ENCODE results near the gene USP2.
"Not testable (repeated sequence)": the region's sequence is repeated elsewhere in the genome, so short reads cannot be mapped to it uniquely, and the experiment has no call there.

The USP2 gene

DNA sequence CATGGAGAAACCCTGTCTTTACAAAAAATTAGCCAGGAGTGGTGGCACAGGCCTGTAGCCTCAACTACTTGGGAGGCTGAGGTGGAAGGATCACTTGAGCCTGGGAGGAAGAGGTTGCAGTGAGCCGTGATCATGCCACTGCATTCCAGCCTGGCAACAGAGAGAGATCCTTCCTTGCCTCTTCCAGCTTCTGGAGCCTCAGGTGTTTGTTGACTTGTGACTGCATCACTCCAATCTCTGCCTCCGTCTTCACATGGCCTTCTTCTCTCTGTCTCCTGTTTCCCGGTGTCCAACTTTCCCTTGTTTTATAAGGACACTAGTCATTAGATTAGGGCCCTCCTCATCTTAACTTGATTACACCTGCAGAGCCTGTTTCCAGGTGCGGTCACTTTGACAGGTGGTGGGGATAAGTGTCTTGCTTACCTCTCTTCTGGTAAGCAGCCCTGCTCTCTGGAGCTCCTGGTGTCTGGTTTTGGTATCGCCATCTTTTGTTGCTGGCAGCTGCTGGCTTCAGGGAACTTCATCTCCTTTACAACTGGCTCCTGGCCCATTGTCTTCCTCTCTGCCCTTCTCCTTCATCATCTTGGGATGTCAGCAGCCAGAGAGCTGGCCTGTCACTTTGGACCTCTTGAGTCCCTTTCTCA lies 8.2 kb upstream of the USP2 start:
- ChIA-PET POLR2A (interaction anchor here (0.7 kb wide), 1 partner anchor 294 kb away, joined by 3 read pairs; a partner anchor contains a TSS), CTCF (interaction anchor here (0.6 to 1.0 kb wide), 3 partner anchors 9 to 64 kb away, joined by 3 to 5 read pairs (median 3); partner anchors contain the start of gene USP2)
- DNase-seq (ENCODE audit: extremely low spot score) = peak; percentile 45
- TF ChIP-seq HDGF (IDR thresholded peaks at IDR 0.05; ENCODE audit: borderline replicate concordance) (no peak), ARNT (IDR thresholded peaks at IDR 0.05) (no peak), FOXK2 (IDR thresholded peaks at IDR 0.05) (no peak), SUZ12 (IDR thresholded peaks at IDR 0.05) (no peak), L3MBTL2 (conservative IDR thresholded peaks at IDR 0.05) (no peak), TARDBP (IDR thresholded peaks at IDR 0.05) (no peak), FOXA1 (IDR thresholded peaks at IDR 0.05) (no peak), SP1 (IDR thresholded peaks at IDR 0.05) (no peak), CTBP1 (IDR thresholded peaks at IDR 0.05; ENCODE audit: borderline replicate concordance) (no peak), FOXM1 (IDR thresholded peaks at IDR 0.05; ENCODE audit: borderline replicate concordance) (no peak), NFRKB (IDR thresholded peaks at IDR 0.05) (no peak), BHLHE40 (IDR thresholded peaks at IDR 0.05; ENCODE audit: borderline replicate concordance) (no peak), ELF4 (IDR thresholded peaks at IDR 0.05) (no peak), LEF1 (IDR thresholded peaks at IDR 0.05; ENCODE audit: borderline replicate concordance) (no peak), ZNF384 (IDR thresholded peaks at IDR 0.05) (no peak)
- TF ChIP-seq, protein P1, sequence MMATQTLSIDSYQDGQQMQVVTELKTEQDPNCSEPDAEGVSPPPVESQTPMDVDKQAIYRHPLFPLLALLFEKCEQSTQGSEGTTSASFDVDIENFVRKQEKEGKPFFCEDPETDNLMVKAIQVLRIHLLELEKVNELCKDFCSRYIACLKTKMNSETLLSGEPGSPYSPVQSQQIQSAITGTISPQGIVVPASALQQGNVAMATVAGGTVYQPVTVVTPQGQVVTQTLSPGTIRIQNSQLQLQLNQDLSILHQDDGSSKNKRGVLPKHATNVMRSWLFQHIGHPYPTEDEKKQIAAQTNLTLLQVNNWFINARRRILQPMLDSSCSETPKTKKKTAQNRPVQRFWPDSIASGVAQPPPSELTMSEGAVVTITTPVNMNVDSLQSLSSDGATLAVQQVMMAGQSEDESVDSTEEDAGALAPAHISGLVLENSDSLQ (IDR thresholded peaks at IDR 0.05) = no peak

DNA sequence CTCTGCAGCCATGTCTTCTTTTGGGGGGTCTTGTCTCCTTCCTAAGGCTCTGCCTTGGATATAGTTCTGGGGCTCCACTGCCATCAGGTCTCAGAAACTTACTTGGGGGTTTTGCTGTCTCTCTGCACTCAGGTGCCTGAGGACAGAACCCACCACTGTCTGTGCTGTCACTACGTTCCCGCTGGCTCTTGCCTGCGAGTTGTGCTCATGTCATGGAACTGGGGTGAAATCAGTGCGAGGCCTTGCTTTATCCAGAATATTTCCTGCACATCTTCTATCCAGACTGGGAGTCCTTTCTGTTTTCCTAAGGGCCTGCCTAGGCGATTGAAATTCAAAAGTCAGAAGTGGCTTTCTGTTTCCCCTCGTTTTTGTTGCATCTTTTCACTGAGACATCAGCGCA lies 6.6 kb upstream of the USP2 start:
- peak; percentile 1 for DNase-seq (ENCODE audit: extremely low spot score)
- POLR2A ChIA-PET = no interaction called here
- CTCF ChIA-PET = no interaction called here
- no peak for TF ChIP-seq FOXM1 (IDR thresholded peaks at IDR 0.05; ENCODE audit: borderline replicate concordance)
- TF ChIP-seq FOXK2 (IDR thresholded peaks at IDR 0.05) = no peak
- no peak for TF ChIP-seq NFRKB (IDR thresholded peaks at IDR 0.05)
- TF ChIP-seq, protein P1 (IDR thresholded peaks at IDR 0.05) = no peak
- TF ChIP-seq BHLHE40 (IDR thresholded peaks at IDR 0.05; ENCODE audit: borderline replicate concordance) = no peak
- TF ChIP-seq LEF1 (IDR thresholded peaks at IDR 0.05; ENCODE audit: borderline replicate concordance) = no peak

- ChIA-PET CTCF (no interaction called here), POLR2A (no interaction called here)
- no peak for TF ChIP-seq ELF4 (IDR thresholded peaks at IDR 0.05)
- TF ChIP-seq, protein P1 (IDR thresholded peaks at IDR 0.05) = peak; percentile 53
- TF ChIP-seq TARDBP (IDR thresholded peaks at IDR 0.05) = no peak
Measured at GRCh38 chr11:119384332-119384731, 2.8 kb upstream of the USP2 start.

GRCh38 chr11:119382513-119382912 lies 1.0 kb upstream of the USP2 start:
- DNase-seq (ENCODE audit: extremely low spot score); POLR2A ChIA-PET: not testable (repeated sequence)
- CTCF ChIA-PET = interaction anchor here (0.6 to 0.8 kb wide), 2 partner anchors 35 to 176 kb away, joined by 3 read pairs; partner anchors contain the start of gene CBL

More at GRCh38 chr11:119384332-119384731, 2.8 kb upstream of the USP2 start:
- peak; percentile 3 for DNase-seq (ENCODE audit: extremely low spot score)

- ChIA-PET CTCF (interaction anchor here (0.6 to 1.9 kb wide), 3 partner anchors 34 to 176 kb away, joined by 3 to 4 read pairs (median 3); partner anchors contain the start of gene CBL), POLR2A (no interaction called here)
- TF ChIP-seq FOXM1 (IDR thresholded peaks at IDR 0.05; ENCODE audit: borderline replicate concordance) = no peak
- no peak for TF ChIP-seq NFRKB (IDR thresholded peaks at IDR 0.05)
- no peak for TF ChIP-seq HDGF (IDR thresholded peaks at IDR 0.05; ENCODE audit: borderline replicate concordance)
- DNase-seq (ENCODE audit: extremely low spot score) = peak; percentile 8
Measured at GRCh38 chr11:119382101-119382500, 611 bp upstream of the USP2 start.

GRCh38 chr11:119380827-119381180 lies 686 bp downstream of the USP2 start:
- CTCF ChIA-PET = interaction anchor here (0.6 to 4.2 kb wide), 18 partner anchors 9 to 632 kb away, joined by 3 to 20 read pairs (median 4); no protein-coding TSS in a partner anchor
- DNase-seq (ENCODE audit: extremely low spot score) = no peak
- POLR2A ChIA-PET = interaction anchor here (0.9 to 1.4 kb wide), 4 partner anchors 14 to 94 kb away, joined by 3 to 4 read pairs (median 4); no protein-coding TSS in a partner anchor
- TF ChIP-seq L3MBTL2 (conservative IDR thresholded peaks at IDR 0.05) = peak; percentile 31; the same call in 1 of the 2 replicates
- no peak for TF ChIP-seq BHLHE40 (IDR thresholded peaks at IDR 0.05; ENCODE audit: borderline replicate concordance)

DNA sequence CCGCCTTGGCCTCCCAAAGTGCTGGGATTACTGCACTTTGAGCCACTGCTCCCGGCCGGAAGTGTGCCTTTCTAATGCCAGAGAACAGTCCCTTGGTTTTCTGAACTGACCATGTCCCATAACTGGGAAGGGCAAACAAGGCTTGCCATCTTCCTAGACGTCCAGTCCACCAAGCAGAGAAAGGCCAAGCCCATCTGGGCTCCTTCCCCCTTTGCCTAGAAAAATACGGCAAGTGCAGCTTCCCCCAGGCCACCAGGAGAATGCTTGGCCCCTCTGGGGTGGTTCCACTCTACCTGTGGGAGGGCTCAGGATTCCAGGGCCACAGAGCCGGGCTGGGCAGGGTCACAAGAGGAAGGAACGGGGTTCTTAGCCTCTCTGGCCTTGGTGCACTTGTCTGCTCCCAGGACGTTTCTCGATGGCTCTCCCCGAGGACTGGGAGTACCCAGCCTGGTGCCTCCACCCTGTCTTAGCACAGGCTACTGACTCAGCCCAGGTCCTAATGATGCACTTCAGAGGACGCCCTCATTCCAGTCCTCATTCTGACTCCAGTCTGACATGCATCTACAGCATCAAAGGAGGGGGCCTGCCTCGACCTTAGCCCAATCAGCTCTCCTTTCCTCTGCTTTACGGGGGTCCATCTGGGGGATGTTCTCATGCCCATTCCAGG lies 1.2 kb downstream of the USP2 start:
- DNase-seq (ENCODE audit: extremely low spot score) = no peak
- ChIA-PET POLR2A (interaction anchor here (1.3 to 1.4 kb wide), 2 partner anchors 19 to 95 kb away, joined by 4 read pairs; no protein-coding TSS in a partner anchor), CTCF (interaction anchor here (0.6 to 4.2 kb wide), 11 partner anchors 9 to 633 kb away, joined by 3 to 20 read pairs (median 4); no protein-coding TSS in a partner anchor)
- TF ChIP-seq ELF4 (IDR thresholded peaks at IDR 0.05) (no peak), ZNF384 (IDR thresholded peaks at IDR 0.05) (no peak)
